ENCODE results near the gene DRAXIN. TPM values are rescaled to one million over a fixed set of nuclear protein-coding genes. Genes with fewer than 3 reads are reported as not detected.

DRAXIN gene
- total RNA-seq, 1 experiment from 2014 or later: 20.5 TPM

- Histone ChIP-seq H2BK5ac (ENCODE audit: insufficient read length, low read length) (no peak overlapping the region), H3K9me3 (ENCODE audit: control insufficient read depth, low read depth, low read length) (no peaks in the 10 kb centered on the region), H2BK15ac (ENCODE audit: low read depth, low read length) (no peak overlapping the region), H3K9ac (ENCODE audit: extremely low read depth, insufficient read length, low read length) (no peak overlapping the region), H2BK120ac (ENCODE audit: low read depth, low read length, poor library complexity, severe bottlenecking) (no peak overlapping the region), H2AFZ (ENCODE audit: low read length) (no peak overlapping the region), H3K14ac (ENCODE audit: insufficient read depth, low read length) (no peak overlapping the region; the same call in 1 of the 2 replicates), H4K8ac (replicated peaks; ENCODE audit: insufficient read length, low read depth, low read length) (no peak overlapping the region), H2BK12ac (ENCODE audit: insufficient read length, low read depth, low read length) (no peak overlapping the region), H3K4me1 (ENCODE audit: insufficient read depth, low read length) (no peaks in the 10 kb centered on the region), H3K27me3 (ENCODE audit: insufficient read depth, low read length) (no peaks in the 10 kb centered on the region), H4K5ac (ENCODE audit: insufficient read length, low read depth, low read length) (no peak overlapping the region), H3T11ph (ENCODE audit: low read length) (no peak overlapping the region), H3K56ac (ENCODE audit: insufficient read length, low read depth, low read length) (no peak overlapping the region), H3K4me2 (ENCODE audit: insufficient read depth, insufficient read length, low read length) (no peak overlapping the region), H4K91ac (ENCODE audit: insufficient read length, low read depth, low read length) (no peak overlapping the region), H2AK5ac (ENCODE audit: insufficient read length, low read length) (no peak overlapping the region), H4K20me1 (ENCODE audit: control insufficient read depth, insufficient read depth, insufficient read length) (no peaks in the 10 kb centered on the region), H3K79me1 (ENCODE audit: insufficient read depth, low read depth, low read length, poor library complexity, severe bottlenecking) (no peaks in the 10 kb centered on the region), H3K23ac (ENCODE audit: insufficient read length, low read depth, low read length) (no peak overlapping the region), H3K4ac (ENCODE audit: low read depth, low read length) (no peak overlapping the region), H3K79me2 (ENCODE audit: insufficient read depth, low read length) (no peaks in the 10 kb centered on the region), H3K23me2 (ENCODE audit: insufficient read length, low read depth, low read length, poor library complexity, severe bottlenecking) (no peaks in the 10 kb centered on the region), H3K18ac (ENCODE audit: insufficient read length, low read depth, low read length) (no peak overlapping the region), H3K27ac (ENCODE audit: insufficient read length, low read depth, low read length) (no peak overlapping the region), H2BK20ac (ENCODE audit: low read depth, low read length, poor library complexity, severe bottlenecking) (no peak overlapping the region)
- Mint-ChIP-seq H3K36me3 (ENCODE audit: insufficient read depth in 1 of 3, low read depth in 3 of 3) (no peaks in the 10 kb centered on the region), H3K4me1 (no peaks in the 10 kb centered on the region), H3K9me3 (no peaks in the 10 kb centered on the region; a peak in 1 of 5 replicates), H3K27ac (no peak overlapping the region), H3K27me3 (ENCODE audit: low read depth) (peaks cover 5% of the 10 kb centered on the region), H3K4me3 (no peak overlapping the region)
- TF ChIP-seq CTCF (conservative IDR thresholded peaks at IDR 0.05): no peak
- DNase-seq: no peak
- WGBS (ENCODE audit: extremely low coverage, insufficient read length, low lambda C conversion rate): no CpG with 5 or more reads among the region's 5 CpGs
Observed at GRCh38 chr1:11641776-11642305, 49.7 kb upstream of the DRAXIN start.

Data from H9 (cell line).